CD4-positive, alpha-beta T cell treated with Interleukin-17A for 1 hour (primary cell): ENCODE results near the gene HDAC7.
"Not testable (repeated sequence)": the region's sequence is repeated elsewhere in the genome, so short reads cannot be mapped to it uniquely, and the experiment has no call there.

Source experiments
- DNase-seq: peaks from one replicate; pipeline ENCODE4 v3.0.0-alpha.2; 2020

HDAC7 gene

GRCh38 chr12:47828008-47828975 is 8.6 kb upstream of the HDAC7 start:
- DNase-seq, result no peak

- DNase-seq, result no peak
These were observed 5.5 kb upstream of the HDAC7 start for GRCh38 chr12:47825173-47825639.

- no peak for DNase-seq
These were observed 4.9 kb upstream of the HDAC7 start for GRCh38 chr12:47824635-47825034.

- peak; percentile 74 for DNase-seq
These were observed 4.5 kb upstream of the HDAC7 start for GRCh38 chr12:47824198-47824597.

GRCh38 chr12:47823422-47824086 is 3.9 kb upstream of the HDAC7 start:
- no peak for DNase-seq

GRCh38 chr12:47822863-47823262 is 3.2 kb upstream of the HDAC7 start:
- no peak for DNase-seq

- no peak for DNase-seq
These were observed 2.7 kb upstream of the HDAC7 start for GRCh38 chr12:47822401-47822800.

GRCh38 chr12:47821346-47821706 is 1.6 kb upstream of the HDAC7 start:
- DNase-seq, result no peak

GRCh38 chr12:47820631-47821345 is 1.1 kb upstream of the HDAC7 start:
- DNase-seq, result no peak

- DNase-seq, result peak; percentile 56
These were observed 386 bp downstream of the HDAC7 start for GRCh38 chr12:47819138-47819895.

GRCh38 chr12:47818467-47819137 is 1.1 kb downstream of the HDAC7 start:
- DNase-seq, result peak; percentile 55

- DNase-seq, result no peak
These were observed 1.7 kb downstream of the HDAC7 start for GRCh38 chr12:47818007-47818376.

- peak; percentile 49 for DNase-seq
These were observed 2.3 kb downstream of the HDAC7 start for GRCh38 chr12:47817272-47818006.

GRCh38 chr12:47816403-47817271 is 3.1 kb downstream of the HDAC7 start:
- DNase-seq, result no peak

GRCh38 chr12:47815447-47815846 is 4.3 kb downstream of the HDAC7 start:
- not testable (repeated sequence) for DNase-seq

- peak; percentile 51 for DNase-seq
These were observed 5.0 kb downstream of the HDAC7 start for GRCh38 chr12:47814539-47815170.

- DNase-seq, result peak; percentile 54
These were observed 6.0 kb downstream of the HDAC7 start for GRCh38 chr12:47813511-47814196.

- peak; percentile 96 for DNase-seq
These were observed 6.7 kb downstream of the HDAC7 start for GRCh38 chr12:47812797-47813510.
